Skeletal muscle tissue (tissue), 4 donors: ENCODE results near the gene N4BP3. TPM values are rescaled to one million over a fixed set of nuclear protein-coding genes. Genes with fewer than 3 reads are reported as not detected.

Experiments used
- H3K27ac ChIP-seq: one replicate; pipeline ENCODE4 v1.7.0; 2013; ENCODE audit warnings: mild to moderate bottlenecking, low read depth, low read length, inconsistent platforms
- H3K27me3 ChIP-seq, 3 donors: one replicate each; pipeline ENCODE4 v1.7.0; 2013; ENCODE audit warnings: low read length in 3 of 3; ENCODE audit not compliant: control insufficient read depth in 3 of 3, insufficient read depth in 3 of 3
- H3K36me3 ChIP-seq, 3 donors: one replicate each; pipeline ENCODE4 v1.7.0; 2013; ENCODE audit warnings: low read length in 3 of 3; ENCODE audit not compliant: control insufficient read depth in 3 of 3, insufficient read depth in 3 of 3
- H3K4me1 ChIP-seq, 3 donors: one replicate each; pipeline ENCODE4 v1.7.0; 2013; ENCODE audit warnings: low read length in 3 of 3, mild to moderate bottlenecking in 3 of 3; ENCODE audit not compliant: control insufficient read depth in 3 of 3, insufficient read depth in 3 of 3
- H3K4me3 ChIP-seq, 3 donors: one replicate each; pipeline ENCODE4 v1.7.0; 2013; ENCODE audit warnings: low read length in 3 of 3
- H3K9ac ChIP-seq, 3 donors: one replicate each; pipeline ENCODE4 v1.7.0; 2013; ENCODE audit warnings: low read length in 3 of 3, mild to moderate bottlenecking in 3 of 3, moderate library complexity in 2 of 3, low read depth in 1 of 3
- H3K9me3 ChIP-seq, 3 donors: one replicate each; pipeline ENCODE4 v1.7.0; 2013; ENCODE audit warnings: low read length in 3 of 3; ENCODE audit not compliant: control insufficient read depth in 3 of 3
- total RNA-seq: library from RNA; depleted of rRNA; stranded (reverse); fragments of >200 nt; gene quantifications from one replicate; pipeline ENCODE4 v1.2.3, GENCODE V29; 2014
- donor health status: Osteomylitis.

Gene N4BP3
- total RNA-seq, 1 donor from 2014 or later, result 12.0 TPM

DNA sequence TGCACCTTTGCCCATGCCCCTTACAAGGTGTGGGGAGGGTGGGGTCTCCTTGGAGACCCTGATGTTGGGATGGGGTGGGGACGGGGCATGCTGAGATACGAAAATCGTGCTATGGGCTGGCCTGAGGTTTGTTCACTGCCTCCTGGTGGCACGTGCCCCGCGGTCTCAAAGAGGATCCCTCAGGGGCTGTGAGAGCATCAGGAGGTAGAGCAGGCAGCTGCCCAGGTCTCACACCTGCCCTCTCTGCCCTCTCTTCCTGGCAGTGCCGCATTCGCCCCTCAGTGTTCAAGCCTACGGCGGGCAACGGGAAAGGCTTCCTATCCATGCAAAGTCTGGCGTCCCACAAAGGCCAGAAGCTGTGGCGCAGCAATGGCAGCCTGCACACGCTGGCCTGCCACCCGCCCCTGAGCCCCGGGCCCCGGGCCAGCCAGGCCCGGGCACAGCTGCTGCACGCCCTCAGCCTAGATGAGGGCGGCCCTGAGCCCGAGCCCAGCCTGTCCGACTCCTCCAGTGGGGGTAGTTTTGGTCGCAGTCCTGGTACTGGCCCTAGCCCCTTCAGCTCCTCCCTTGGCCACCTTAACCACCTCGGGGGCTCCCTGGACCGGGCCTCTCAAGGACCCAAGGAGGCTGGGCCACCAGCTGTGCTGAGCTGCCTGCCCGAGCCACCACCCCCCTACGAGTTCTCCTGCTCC lies 6.7 kb downstream of the N4BP3 start:
- Histone ChIP-seq H3K9ac (peak overlapping the region in 2 of 3 donors; percentile 8 to 23), H3K4me1 (peaks cover 32 to 65% (median 56%) of the 10 kb centered on the region in 3 donors), H3K27ac (peak overlapping the region; percentile 40), H3K9me3 (no peaks in the 10 kb centered on the region), H3K27me3 (peaks cover 25 to 30% (median 28%) of the 10 kb centered on the region in 3 donors), H3K4me3 (no peak overlapping the region), H3K36me3 (peaks cover 0 to 3% (median 0%) of the 10 kb centered on the region in 3 donors)

DNA sequence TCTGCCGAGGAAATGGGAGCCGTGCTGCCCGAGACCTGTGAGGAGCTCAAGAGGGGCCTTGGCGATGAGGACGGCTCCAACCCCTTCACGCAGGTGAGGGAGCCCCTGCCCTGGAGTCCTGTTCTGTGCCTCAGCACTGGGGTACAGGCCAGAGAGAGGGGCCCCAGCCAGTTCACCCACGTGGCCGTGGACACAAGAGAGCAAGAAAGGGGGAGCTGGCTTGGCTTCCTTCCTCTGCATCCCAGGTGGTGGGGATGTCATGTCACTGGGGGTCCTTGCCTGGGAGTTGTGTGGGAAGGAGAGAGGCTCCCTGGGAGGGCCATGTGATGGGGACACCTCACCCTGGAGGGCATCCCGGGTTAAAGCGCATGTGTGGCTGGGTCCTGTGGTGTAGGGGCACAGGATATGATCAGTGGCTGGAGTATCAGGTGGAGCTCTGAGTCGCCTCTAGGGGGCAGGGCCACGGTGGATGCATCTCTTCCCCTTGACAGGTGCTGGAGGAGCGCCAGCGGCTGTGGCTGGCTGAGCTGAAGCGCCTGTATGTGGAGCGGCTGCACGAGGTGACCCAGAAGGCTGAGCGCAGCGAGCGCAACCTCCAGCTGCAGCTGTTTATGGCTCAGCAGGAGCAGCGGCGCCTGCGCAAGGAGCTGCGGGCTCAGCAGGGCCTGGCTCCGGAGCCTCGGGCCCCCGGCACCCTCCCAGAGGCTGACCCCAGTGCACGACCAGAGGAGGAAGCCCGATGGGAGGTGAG lies 7.5 kb downstream of the N4BP3 start:
- Histone ChIP-seq H3K9ac (peak overlapping the region; percentile 70 to 81 (median 71)), H3K36me3 (peaks cover 0 to 3% (median 0%) of the 10 kb centered on the region in 3 donors), H3K27me3 (peaks cover 18 to 23% (median 21%) of the 10 kb centered on the region in 3 donors), H3K9me3 (no peaks in the 10 kb centered on the region), H3K4me1 (peaks cover 32 to 60% (median 54%) of the 10 kb centered on the region in 3 donors), H3K27ac (peak overlapping the region; percentile 55), H3K4me3 (peak overlapping the region; percentile 71 to 82 (median 73))

DNA sequence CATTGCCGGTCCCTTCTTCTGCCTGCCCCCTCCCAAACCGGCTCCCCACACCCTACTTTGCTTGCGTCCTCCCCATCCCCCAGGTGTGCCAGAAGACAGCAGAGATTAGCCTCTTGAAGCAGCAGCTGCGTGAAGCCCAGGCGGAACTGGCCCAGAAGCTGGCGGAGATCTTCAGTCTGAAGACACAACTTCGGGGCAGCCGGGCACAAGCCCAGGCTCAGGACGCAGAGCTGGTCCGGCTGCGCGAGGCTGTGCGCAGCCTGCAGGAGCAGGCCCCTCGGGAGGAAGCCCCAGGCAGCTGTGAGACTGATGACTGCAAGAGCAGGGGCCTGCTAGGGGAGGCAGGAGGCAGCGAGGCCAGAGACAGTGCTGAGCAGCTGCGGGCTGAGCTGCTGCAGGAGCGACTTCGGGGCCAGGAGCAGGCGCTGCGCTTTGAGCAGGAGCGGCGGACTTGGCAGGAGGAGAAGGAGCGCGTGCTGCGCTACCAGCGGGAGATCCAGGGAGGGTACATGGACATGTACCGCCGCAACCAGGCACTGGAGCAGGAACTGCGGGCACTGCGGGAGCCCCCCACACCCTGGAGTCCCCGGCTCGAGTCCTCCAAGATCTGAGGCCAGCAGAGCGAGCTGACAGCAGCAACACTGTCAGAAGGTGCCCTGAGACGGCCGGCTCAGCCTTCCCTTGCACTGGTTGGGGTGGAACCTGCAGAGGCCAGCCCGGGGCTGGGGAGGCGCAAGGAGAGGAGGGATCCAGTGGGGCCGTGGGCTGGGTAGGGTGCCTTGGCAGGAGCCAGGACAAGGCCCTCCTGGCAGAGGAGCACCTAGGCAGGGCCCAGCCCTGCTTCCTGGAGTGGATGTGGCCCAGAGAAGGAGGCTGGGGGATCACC lies 8.3 kb downstream of the N4BP3 start:
- H3K27ac ChIP-seq, result peak overlapping the region; percentile 55
- peak overlapping the region; percentile 70 to 81 (median 71) for H3K9ac ChIP-seq
- H3K9me3 ChIP-seq, result no peaks in the 10 kb centered on the region
- H3K4me1 ChIP-seq, result peaks cover 29 to 54% (median 54%) of the 10 kb centered on the region in 3 donors
- H3K4me3 ChIP-seq, result peak overlapping the region; percentile 71 to 82 (median 73)
- H3K36me3 ChIP-seq, result peaks cover 0 to 3% (median 0%) of the 10 kb centered on the region in 3 donors
- peaks cover 10 to 15% (median 13%) of the 10 kb centered on the region in 3 donors for H3K27me3 ChIP-seq

DNA sequence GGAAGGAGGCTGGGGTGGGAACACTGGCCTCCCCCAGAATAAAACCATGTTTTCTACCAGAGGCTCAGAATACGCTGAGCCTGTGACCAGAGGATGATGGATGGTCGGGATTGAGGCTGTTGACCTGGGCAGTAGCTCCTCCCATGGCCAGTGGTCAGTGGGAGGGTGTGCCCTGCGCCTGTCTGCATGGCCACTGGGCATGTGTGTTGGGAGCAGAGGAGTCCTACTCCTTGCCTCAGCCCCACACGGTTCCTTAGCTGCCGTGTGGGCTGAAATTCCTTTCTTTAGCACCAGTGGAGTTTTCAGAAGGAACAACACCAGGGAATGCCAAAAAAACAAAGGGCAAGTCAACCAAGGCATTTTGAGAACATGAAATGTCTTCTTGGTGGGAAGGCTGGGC lies 9.0 kb downstream of the N4BP3 start:
- Histone ChIP-seq H3K36me3 (peaks cover 0 to 3% (median 0%) of the 10 kb centered on the region in 3 donors), H3K9ac (peak overlapping the region; percentile 70 to 81 (median 71)), H3K27me3 (peaks cover 4 to 9% (median 8%) of the 10 kb centered on the region in 3 donors), H3K27ac (no peak overlapping the region), H3K4me3 (peak overlapping the region in 2 of 3 donors; percentile 71 to 73), H3K9me3 (no peaks in the 10 kb centered on the region), H3K4me1 (peaks cover 29 to 50% (median 50%) of the 10 kb centered on the region in 3 donors)

DNA sequence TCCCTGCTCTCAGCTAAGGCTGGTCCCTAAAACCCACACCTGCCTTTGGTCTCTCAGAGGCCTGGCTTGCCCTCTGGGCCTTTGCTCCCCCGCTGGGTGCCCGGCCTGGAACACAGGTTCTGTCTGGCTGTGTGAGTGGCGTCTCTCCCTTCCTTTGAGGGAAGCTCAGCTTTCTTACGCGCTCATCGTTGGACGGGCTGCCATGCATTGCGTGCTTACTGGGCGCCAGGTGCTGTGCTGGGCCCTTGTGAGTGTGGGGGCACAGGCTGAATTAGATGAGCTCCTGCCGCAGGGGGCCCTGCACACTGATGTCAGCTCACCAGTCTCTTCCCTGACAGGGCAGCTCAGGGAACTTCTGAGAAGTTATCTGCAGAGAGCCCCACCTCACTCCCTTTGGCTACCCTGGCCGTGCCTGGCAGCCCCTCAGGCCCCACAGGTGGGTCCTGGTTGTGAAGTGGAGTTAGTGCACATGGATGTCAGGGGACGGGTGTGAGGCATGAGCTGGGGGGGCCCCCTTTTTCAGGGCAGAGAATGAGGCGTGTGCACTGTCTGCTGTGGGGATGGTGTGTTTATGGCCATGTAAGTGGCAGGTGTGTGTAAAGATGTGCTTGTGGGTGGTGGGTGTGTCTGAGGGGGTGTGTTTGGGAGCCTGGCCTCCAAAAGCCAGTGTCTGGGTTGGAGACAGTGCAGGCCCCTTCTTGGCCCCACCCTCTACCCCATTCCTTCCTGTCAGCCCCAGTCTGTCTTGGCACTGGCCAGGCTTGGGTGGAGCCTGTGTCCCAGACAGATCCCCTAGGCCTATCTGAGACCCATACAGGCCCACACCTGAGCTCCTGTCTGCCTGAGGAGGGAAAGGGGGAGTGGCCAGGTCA lies 10.0 kb downstream of the N4BP3 start:
- no peak overlapping the region for H3K9ac ChIP-seq
- H3K4me1 ChIP-seq, result peaks cover 29 to 46% (median 44%) of the 10 kb centered on the region in 3 donors
- H3K36me3 ChIP-seq, result peaks cover 0 to 3% (median 0%) of the 10 kb centered on the region in 3 donors
- peak overlapping the region in 1 of 3 donors; percentile 40 for H3K4me3 ChIP-seq
- no peak overlapping the region for H3K27ac ChIP-seq
- no peaks in the 10 kb centered on the region for H3K9me3 ChIP-seq
- peaks cover 0 to 1% (median 1%) of the 10 kb centered on the region in 3 donors for H3K27me3 ChIP-seq

DNA sequence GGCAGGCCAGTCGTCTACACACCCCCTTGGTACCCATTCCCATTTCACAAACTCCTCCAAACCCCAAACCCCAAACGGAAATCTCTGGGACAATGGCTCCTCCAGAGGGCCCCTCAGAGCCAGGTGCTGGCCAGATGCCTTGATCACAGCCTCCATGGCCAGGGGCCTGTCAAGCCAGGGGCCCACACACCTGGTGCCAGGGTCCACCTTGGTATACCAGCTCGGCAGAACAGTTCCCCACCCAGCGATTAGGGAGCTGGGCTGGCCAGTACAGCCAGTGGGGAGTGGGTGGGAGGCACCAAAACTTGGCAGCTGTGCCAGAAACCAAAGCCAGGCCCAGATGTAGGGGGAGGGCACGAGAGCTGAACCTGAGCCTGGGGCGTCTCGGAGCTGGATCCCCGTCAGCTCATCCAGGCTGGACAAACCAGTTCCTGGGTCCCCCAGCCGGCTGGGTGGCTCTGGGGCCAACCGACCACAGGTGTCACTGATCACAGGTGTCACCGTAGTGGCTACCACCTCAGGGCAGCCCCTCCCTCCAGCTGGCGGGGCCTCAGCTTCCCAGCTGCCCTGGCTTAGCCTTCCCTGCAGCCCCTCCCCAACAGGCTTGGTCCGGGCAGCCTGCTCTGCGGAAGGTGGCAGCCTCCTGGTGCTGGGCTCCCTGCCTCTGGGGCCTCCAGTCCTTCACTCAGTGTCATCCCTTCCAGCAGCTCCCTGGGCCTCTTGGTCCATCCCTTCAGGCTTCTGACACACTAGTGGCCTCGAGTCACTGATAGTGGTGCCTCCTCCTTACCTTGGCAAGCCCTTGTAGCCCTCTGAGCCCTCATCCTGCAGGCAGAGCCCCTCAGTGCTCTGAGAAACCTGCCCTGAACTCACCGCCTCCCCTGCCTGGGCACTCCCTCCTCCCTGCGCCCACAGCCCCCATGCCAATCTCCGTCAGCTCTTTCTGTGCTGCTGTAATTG lies 10.9 kb downstream of the N4BP3 start:
- no peak overlapping the region for H3K4me3 ChIP-seq
- H3K9me3 ChIP-seq, result no peaks in the 10 kb centered on the region
- no peaks in the 10 kb centered on the region for H3K27me3 ChIP-seq
- H3K9ac ChIP-seq, result peak overlapping the region in 1 of 3 donors; percentile 25
- H3K4me1 ChIP-seq, result peaks cover 29 to 46% (median 44%) of the 10 kb centered on the region in 3 donors
- H3K27ac ChIP-seq, result no peak overlapping the region
- H3K36me3 ChIP-seq, result peaks cover 0 to 3% (median 0%) of the 10 kb centered on the region in 3 donors

DNA sequence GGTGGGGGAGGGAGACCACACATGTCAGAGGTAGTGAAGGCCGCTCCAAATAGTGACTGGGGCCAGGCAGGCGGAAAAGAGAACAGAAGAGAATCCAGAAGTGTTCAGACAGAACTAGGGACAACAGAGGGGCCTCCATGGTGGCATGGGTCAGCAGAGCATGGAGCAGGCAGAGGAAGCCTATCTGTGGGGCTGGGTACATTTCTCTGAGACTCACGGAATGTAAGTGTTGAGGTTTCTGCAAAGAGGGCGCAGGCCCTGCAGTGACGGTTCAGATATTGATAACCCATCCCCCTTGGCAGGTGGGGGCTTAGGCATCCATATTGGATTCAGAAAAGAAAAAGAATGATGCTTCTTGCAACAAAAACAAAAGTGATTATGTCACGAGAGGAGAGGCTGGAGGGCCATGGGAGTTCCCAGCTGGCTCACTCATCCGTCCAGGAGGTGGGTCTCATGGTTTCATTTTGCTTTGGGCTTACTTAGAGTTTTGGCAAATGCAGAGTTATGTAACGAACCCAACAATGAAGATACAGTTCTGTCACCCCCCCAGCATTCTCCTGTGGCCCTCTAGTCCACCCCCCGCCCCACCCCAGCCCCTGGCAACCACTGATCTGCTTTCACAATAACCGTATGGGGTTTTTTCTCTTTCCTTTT lies 12.0 kb downstream of the N4BP3 start:
- H3K27me3 ChIP-seq, result no peaks in the 10 kb centered on the region
- no peak overlapping the region for H3K27ac ChIP-seq
- no peak overlapping the region for H3K4me3 ChIP-seq
- H3K36me3 ChIP-seq, result peaks cover 0 to 3% (median 0%) of the 10 kb centered on the region in 3 donors
- no peaks in the 10 kb centered on the region for H3K9me3 ChIP-seq
- H3K9ac ChIP-seq, result no peak overlapping the region
- peaks cover 28 to 42% (median 39%) of the 10 kb centered on the region in 3 donors for H3K4me1 ChIP-seq

DNA sequence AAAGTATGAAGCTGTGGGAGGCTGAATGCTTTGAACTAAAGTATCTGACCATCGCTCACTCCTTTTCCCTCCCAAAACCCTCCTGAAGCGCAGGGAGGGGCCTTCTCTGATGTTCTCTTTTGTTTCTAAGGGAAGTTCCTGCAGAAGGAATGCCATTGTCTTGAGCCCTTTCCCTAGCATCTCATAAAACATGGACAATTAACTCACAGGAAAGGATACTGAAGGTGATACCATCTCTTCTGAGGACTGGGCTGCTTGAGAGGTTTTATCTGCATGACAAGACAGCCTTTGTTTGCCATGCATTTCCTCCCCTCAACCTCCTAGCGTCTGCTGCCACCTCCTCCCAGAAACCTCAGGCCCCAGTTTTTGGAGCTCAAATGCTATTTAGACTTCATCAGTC lies 13.2 kb downstream of the N4BP3 start:
- Histone ChIP-seq H3K27ac (no peak overlapping the region), H3K9me3 (no peaks in the 10 kb centered on the region), H3K27me3 (no peaks in the 10 kb centered on the region), H3K4me3 (no peak overlapping the region), H3K4me1 (peaks cover 20 to 33% (median 30%) of the 10 kb centered on the region in 3 donors), H3K36me3 (peaks cover 0 to 3% (median 0%) of the 10 kb centered on the region in 3 donors), H3K9ac (no peak overlapping the region)
